Testis (tissue), 3 donors: Measurements from ENCODE around the gene LTBP1. TPM values are rescaled to one million over a fixed set of nuclear protein-coding genes. Genes with fewer than 3 reads are reported as not detected.

Experiments
- DNase-seq: peaks from one replicate; pipeline ENCODE4 v3.0.0-alpha.2; 2019
- H3K27ac ChIP-seq, 2 donors: fragments of 200-600 bp; sonication (generic); one replicate each; pipeline ENCODE4 v1.5.1; 2019
- H3K27me3 ChIP-seq: fragments of 200-600 bp; sonication (generic); one replicate; pipeline ENCODE4 v1.5.1; 2019
- H3K36me3 ChIP-seq: fragments of 200-600 bp; sonication (generic); one replicate; pipeline ENCODE4 v1.5.1; 2017; ENCODE audit warnings: low read depth; ENCODE audit errors: missing control alignments
- H3K4me1 ChIP-seq: fragments of 200-600 bp; sonication (generic); one replicate; pipeline ENCODE4 v1.5.1; 2019
- H3K4me3 ChIP-seq, 2 donors: fragments of 200-600 bp; sonication (generic); one replicate each; pipeline ENCODE4 v1.5.1; 2017 to 2019
- H3K9me3 ChIP-seq: fragments of 200-600 bp; sonication (generic); one replicate; pipeline ENCODE4 v1.5.1; 2017
- POLR2A ChIP-seq: fragments of 450-650 bp; IDR thresholded peaks from one replicate; pipeline ENCODE4 v1.6.1; 2017; ENCODE audit warnings: antibody characterized with exemption, mild to moderate bottlenecking, moderate library complexity
- WGBS, 2 donors: methylation state at CpG; one replicate each; pipeline ENCODE4 v1.1.5; 2018; 5-methylcytosine and 5-hydroxymethylcytosine counted together
- intact Hi-C: fragments of 100-400 bp; cut with DNase I; formaldehyde crosslinking; loops from one replicate; pipeline ENCODE4 v1.15.1; 2023; ENCODE audit warnings: low total_unique reads
- polyA plus RNA-seq: library from polyadenylated mRNA; stranded (reverse); fragments of 350-450 nt; fragmentation: Illumina TruSeq; extraction: RNeasy Lipid Tissue Mini Kit (QIAGEN cat#74804); gene quantifications from one replicate; pipeline ENCODE4 v1.2.3, GENCODE V29; 2014; ENCODE audit warnings: low read depth, low replicate concordance; ENCODE audit not compliant: insufficient read depth
- total RNA-seq, 2 donors: library from RNA; depleted of rRNA; stranded (reverse); fragments of >200 nt; gene quantifications; one replicate each; pipeline ENCODE4 v1.2.3, GENCODE V29; 2016
- TF ChIP-seq, protein P1 (sequence below), 3 experiments: fragments of 450-650 bp in 2 of 3; fragments of 200-600 bp in 1 of 3; sonication (generic) in 1 of 3; IDR thresholded peaks; one replicate each; pipeline ENCODE4 v1.5.1; 2016 to 2019; ENCODE audit warnings: antibody characterized with exemption in 3 of 3, mild to moderate bottlenecking in 2 of 3, moderate library complexity in 1 of 3

Gene LTBP1
- total and polyA plus RNA-seq, 3 donors from 2014 or later: 39.6 to 51.5 (median 44.0) TPM

GRCh38 chr2:33304032-33304864, 357.5 kb downstream of the LTBP1 start:
- Histone ChIP-seq H3K4me3 (no peak overlapping the region), H3K36me3 (no peaks in the 10 kb centered on the region), H3K27ac (no peak overlapping the region), H3K4me1 (no peaks in the 10 kb centered on the region), H3K27me3 (no peaks in the 10 kb centered on the region), H3K9me3 (no peaks in the 10 kb centered on the region)
- DNase-seq: no peak
- 66 to 70% methylated on average over 10 of the region's 10 CpGs for WGBS, 2 donors
- intact Hi-C loops: no loop called here
- TF ChIP-seq, protein P1, sequence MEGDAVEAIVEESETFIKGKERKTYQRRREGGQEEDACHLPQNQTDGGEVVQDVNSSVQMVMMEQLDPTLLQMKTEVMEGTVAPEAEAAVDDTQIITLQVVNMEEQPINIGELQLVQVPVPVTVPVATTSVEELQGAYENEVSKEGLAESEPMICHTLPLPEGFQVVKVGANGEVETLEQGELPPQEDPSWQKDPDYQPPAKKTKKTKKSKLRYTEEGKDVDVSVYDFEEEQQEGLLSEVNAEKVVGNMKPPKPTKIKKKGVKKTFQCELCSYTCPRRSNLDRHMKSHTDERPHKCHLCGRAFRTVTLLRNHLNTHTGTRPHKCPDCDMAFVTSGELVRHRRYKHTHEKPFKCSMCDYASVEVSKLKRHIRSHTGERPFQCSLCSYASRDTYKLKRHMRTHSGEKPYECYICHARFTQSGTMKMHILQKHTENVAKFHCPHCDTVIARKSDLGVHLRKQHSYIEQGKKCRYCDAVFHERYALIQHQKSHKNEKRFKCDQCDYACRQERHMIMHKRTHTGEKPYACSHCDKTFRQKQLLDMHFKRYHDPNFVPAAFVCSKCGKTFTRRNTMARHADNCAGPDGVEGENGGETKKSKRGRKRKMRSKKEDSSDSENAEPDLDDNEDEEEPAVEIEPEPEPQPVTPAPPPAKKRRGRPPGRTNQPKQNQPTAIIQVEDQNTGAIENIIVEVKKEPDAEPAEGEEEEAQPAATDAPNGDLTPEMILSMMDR (IDR thresholded peaks at IDR 0.05): no peak
- TF ChIP-seq POLR2A: no peak

- H3K27ac ChIP-seq: no peak overlapping the region
- intact Hi-C loops: no loop called here
- no peaks in the 10 kb centered on the region for H3K27me3 ChIP-seq
- no peaks in the 10 kb centered on the region for H3K4me1 ChIP-seq
- WGBS, 2 donors: 72 to 87% methylated on average over 9 of the region's 9 CpGs
- H3K4me3 ChIP-seq: no peak overlapping the region
- no peak for DNase-seq
- H3K9me3 ChIP-seq: no peaks in the 10 kb centered on the region
- H3K36me3 ChIP-seq: no peaks in the 10 kb centered on the region
- no peak for TF ChIP-seq POLR2A
- TF ChIP-seq, protein P1 (IDR thresholded peaks at IDR 0.05): no peak
These were observed 361.0 kb downstream of the LTBP1 start for GRCh38 chr2:33307659-33308270.

DNA sequence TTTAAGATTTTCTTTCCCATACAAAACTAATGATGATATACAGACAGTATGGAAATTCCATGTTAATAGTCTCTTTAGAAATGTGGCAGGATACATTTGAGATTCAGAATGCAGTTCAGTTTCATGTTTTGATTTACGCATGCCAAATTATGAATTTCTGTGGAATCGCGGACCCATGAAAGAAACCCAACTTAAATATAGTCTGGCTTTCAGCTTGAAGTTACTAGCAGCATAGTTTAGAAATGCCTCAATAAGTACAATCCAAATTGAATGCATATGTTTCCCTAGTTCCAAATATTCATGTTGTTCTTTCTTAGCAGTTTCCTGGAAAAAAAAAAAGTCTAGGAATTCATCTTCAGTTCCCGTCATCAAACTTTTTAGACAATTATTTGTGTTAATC, 365.6 kb downstream of the LTBP1 start:
- Histone ChIP-seq H3K9me3 (no peaks in the 10 kb centered on the region), H3K4me3 (no peak overlapping the region), H3K4me1 (no peaks in the 10 kb centered on the region), H3K27me3 (no peaks in the 10 kb centered on the region), H3K27ac (no peak overlapping the region), H3K36me3 (no peaks in the 10 kb centered on the region)
- TF ChIP-seq, protein P1 (IDR thresholded peaks at IDR 0.05): no peak
- TF ChIP-seq POLR2A: no peak
- 93 to 94% methylated on average over 4 of the region's 4 CpGs for WGBS, 2 donors
- intact Hi-C loops: no loop called here
- DNase-seq: no peak

- 90% methylated on average over 3 of the region's 3 CpGs for WGBS, 2 donors
- no peaks in the 10 kb centered on the region for H3K27me3 ChIP-seq
- TF ChIP-seq, protein P1 (IDR thresholded peaks at IDR 0.05): no peak
- TF ChIP-seq POLR2A: no peak
- H3K27ac ChIP-seq: no peak overlapping the region
- H3K36me3 ChIP-seq: no peaks in the 10 kb centered on the region
- H3K4me1 ChIP-seq: no peaks in the 10 kb centered on the region
- intact Hi-C loops: no loop called here
- H3K4me3 ChIP-seq: no peak overlapping the region
- no peaks in the 10 kb centered on the region for H3K9me3 ChIP-seq
- DNase-seq: no peak
These were observed 366.3 kb downstream of the LTBP1 start for GRCh38 chr2:33313039-33313438.
